Colonic mucosa (tissue), 4 donors: Measurements from ENCODE around the gene TRIP13. TPM values are rescaled to one million over a fixed set of nuclear protein-coding genes. Genes with fewer than 3 reads are reported as not detected.
"Not testable (repeated sequence)": the region's sequence is repeated elsewhere in the genome, so short reads cannot be mapped to it uniquely, and the experiment has no call there.

Experiments
- DNase-seq: peaks from one replicate; pipeline ENCODE4 v3.0.0-alpha.2; 2020
- H3K27ac ChIP-seq: fragments of 200-600 bp; one replicate; pipeline ENCODE4 v1.8.0; 2021
- H3K27me3 ChIP-seq: fragments of 200-600 bp; one replicate; pipeline ENCODE4 v1.8.0; 2021
- H3K36me3 ChIP-seq: fragments of 200-600 bp; one replicate; pipeline ENCODE4 v1.8.0; 2021
- H3K4me1 ChIP-seq: fragments of 200-600 bp; one replicate; pipeline ENCODE4 v1.8.0; 2021; ENCODE audit warnings: mild to moderate bottlenecking
- H3K4me3 ChIP-seq: fragments of 200-600 bp; one replicate; pipeline ENCODE4 v1.8.0; 2021
- H3K9ac ChIP-seq, 2 donors: one replicate each; pipeline ENCODE4 v1.7.0; 2013; ENCODE audit warnings: control low read depth in 2 of 2, low read depth in 2 of 2, low read length in 2 of 2
- H3K9me3 ChIP-seq: fragments of 200-600 bp; one replicate; pipeline ENCODE4 v1.8.0; 2021
- CTCF ChIP-seq: fragments of 200-600 bp; IDR thresholded peaks from one replicate; pipeline ENCODE4 v1.8.0; 2022; ENCODE audit warnings: antibody characterized with exemption, mild to moderate bottlenecking
- intact Hi-C: fragments of 100-400 bp; cut with DNase I; formaldehyde crosslinking; loops from one replicate; pipeline ENCODE4 v1.14.1; 2022
- total RNA-seq, 2 donors: library from RNA; stranded (reverse); fragmentation: NEBNext Ultra II Directional in 1 of 2; extraction: Animal tissue kit (Norgen Biotek cat#: 25700) in 1 of 2; gene quantifications; one replicate each; pipeline ENCODE4 v1.2.1, GENCODE V29; 2021
- donor health status: healthy.
- donor health status: DM: no; HTN: no; CAD: no.
- donor health status: DM: no; HTN: no; CAD: no.

The TRIP13 gene
- total RNA-seq, 2 donors from 2014 or later = 5.8 to 18.1 TPM

GRCh38 chr5:935510-936084 is 42.9 kb downstream of the TRIP13 start:
- no peak overlapping the region for H3K27ac ChIP-seq
- no peak for DNase-seq
- H3K4me1 ChIP-seq = no peaks in the 10 kb centered on the region
- H3K27me3 ChIP-seq = no peaks in the 10 kb centered on the region
- no peak overlapping the region for H3K9ac ChIP-seq
- H3K9me3 ChIP-seq = no peaks in the 10 kb centered on the region
- TF ChIP-seq CTCF = no peak
- H3K4me3 ChIP-seq = no peak overlapping the region
- no peaks in the 10 kb centered on the region for H3K36me3 ChIP-seq
- intact Hi-C loops = no loop called here

GRCh38 chr5:936149-937144 is 43.8 kb downstream of the TRIP13 start:
- DNase-seq = no peak
- Histone ChIP-seq H3K4me3 (no peak overlapping the region), H3K36me3 (no peaks in the 10 kb centered on the region), H3K9ac (no peak overlapping the region), H3K4me1 (no peaks in the 10 kb centered on the region), H3K27ac (no peak overlapping the region), H3K9me3 (no peaks in the 10 kb centered on the region), H3K27me3 (no peaks in the 10 kb centered on the region)
- TF ChIP-seq CTCF = no peak
- intact Hi-C loops = no loop called here

DNA sequence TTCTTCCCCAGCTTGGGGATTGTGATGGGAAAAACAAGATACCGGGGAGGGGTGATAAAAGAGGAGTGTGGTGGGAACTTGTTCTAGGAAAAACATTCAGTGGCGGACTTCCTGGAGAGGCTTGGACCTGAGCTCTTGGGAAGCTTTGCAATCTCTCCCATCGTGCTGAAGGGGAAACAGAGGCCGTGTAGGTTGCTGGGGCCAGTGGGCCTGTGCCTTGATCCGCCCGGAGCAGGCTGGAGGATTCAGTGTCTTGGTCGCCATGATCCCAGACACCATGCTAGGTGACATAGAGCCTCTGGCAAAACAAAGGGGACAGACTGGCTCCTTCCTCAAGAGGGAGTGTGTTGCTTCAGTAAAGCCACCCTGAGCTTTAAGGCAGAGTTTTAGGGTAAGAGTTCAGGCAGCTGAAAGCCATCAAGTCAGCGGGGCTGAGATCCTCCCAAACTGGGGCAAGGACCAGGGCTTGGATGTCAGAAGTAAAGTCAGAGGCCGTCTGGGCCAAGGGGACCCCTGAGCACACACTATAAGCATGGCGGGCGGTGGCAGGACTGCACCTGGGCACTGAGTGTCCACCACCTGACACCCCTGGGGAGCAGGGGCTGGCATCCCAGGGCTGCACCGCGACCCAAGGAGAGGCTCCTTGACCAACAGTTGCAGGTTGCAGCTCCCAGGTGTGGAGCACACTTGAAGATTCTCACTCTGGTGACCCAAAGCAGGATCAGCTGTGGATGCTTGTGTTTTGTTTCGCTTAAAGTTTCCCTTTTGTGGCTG is 44.7 kb downstream of the TRIP13 start:
- H3K36me3 ChIP-seq = no peaks in the 10 kb centered on the region
- H3K27ac ChIP-seq = no peak overlapping the region
- no peak for TF ChIP-seq CTCF
- H3K9me3 ChIP-seq = no peaks in the 10 kb centered on the region
- intact Hi-C loops = no loop called here
- H3K4me3 ChIP-seq = no peak overlapping the region
- H3K9ac ChIP-seq = no peak overlapping the region
- no peak for DNase-seq
- H3K27me3 ChIP-seq = no peaks in the 10 kb centered on the region
- H3K4me1 ChIP-seq = no peaks in the 10 kb centered on the region

GRCh38 chr5:939368-939767 is 46.7 kb downstream of the TRIP13 start:
- Histone ChIP-seq H3K9me3 (no peaks in the 10 kb centered on the region), H3K27ac (no peak overlapping the region), H3K36me3 (no peaks in the 10 kb centered on the region), H3K27me3 (no peaks in the 10 kb centered on the region), H3K4me3 (no peak overlapping the region), H3K4me1 (no peaks in the 10 kb centered on the region), H3K9ac (no peak overlapping the region)
- no peak for TF ChIP-seq CTCF
- DNase-seq = no peak
- intact Hi-C loops = no loop called here

GRCh38 chr5:940741-941140 is 48.1 kb downstream of the TRIP13 start:
- H3K9ac ChIP-seq, intact Hi-C loops, H3K4me3 ChIP-seq, H3K9me3 ChIP-seq, H3K27ac ChIP-seq, DNase-seq, H3K4me1 ChIP-seq, H3K27me3 ChIP-seq, H3K36me3 ChIP-seq: not testable (repeated sequence)
